NCI-H2029 (cell line): ENCODE data around the gene GAGE10.

Source experiments
- DNase-seq: peaks from one replicate; lab custom pipeline; 2025; lab: John Stamatoyannopoulos, UW

GAGE10 gene, protein sequence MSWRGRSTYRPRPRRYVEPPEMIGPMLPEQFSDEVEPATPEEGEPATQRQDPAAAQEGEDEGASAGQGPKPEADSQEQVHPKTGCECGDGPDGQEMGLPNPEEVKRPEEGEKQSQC

DNA sequence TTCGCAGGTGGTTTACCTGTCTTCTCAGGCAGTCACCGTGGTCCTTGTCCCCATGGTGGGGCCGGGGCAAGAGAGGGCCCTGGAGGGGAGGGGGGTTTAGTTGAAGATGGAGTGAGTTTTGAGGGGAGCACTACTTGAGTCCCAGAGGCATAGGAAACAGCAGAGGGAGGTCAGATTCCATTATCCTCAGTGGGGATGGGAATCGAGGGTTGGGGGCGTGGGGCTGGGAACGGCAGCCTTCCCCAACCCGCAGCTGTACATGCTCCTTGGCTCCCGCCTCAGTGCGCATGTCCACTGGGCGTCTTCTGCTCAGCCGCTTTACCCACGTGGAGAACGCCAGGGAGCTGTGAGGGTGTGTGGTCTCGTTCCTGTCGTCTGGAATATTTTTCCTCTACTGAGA lies at the start of gene GAGE10:
Gene GAGE10 (plus strand): TSS at position 301 of the 400 bp plus-strand sequence. CDS start 1,214 bp downstream, outside the sequence.
- no peak for DNase-seq

DNA sequence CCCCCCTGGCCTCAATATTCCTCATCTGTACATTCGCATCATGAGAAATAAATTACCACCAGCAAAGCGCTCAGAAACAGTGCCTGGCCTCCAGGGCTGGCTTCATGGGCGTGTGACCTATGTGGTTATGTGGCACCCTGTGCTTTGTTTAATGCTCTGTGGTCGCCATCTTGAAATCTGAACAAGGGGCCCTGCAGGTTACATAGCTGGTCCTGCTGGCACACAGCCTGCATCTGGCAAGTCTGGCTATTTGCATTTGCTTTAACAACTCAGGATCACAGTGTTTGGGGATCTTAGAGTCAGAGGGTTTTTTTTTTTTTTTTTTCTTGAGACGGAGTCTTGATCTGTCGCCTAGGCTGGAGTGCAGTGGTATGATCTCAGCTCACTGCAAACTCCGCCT lies 48.8 kb upstream of the GAGE10 start:
- no peak for DNase-seq

DNA sequence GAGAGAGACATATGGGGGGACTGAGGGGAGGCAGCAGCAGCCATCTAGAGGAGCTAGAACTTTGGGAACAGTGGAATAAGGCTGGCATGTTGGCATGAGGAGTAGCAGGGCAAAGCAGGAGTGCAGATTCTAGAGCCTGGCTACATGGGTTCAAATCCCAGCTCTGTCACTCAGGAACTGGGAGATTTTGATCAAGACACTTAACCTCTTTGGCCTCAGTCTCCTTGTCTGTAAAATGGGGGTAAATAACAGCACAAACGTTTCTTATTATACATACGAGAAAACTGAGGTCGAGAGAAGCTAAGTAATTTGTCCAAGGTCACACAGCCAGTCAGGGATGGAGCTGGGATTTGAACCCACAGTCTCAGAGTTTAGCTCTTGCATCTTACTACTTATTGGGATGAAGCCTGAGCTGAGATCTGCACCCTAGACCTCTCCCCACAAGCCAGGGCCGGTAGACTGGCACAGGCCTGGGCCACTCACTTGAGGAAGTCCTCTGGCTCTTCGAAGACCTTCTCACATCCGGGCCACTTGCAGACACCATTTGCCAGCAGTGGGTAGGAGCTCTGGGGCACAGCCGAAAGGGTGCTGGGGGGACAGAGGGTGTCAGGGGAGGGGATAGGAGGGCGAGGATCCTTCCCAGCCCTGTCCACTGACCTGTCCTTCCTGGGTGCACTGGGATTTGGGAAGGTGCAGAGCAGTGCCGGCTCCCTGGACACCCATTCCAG lies 47.0 kb upstream of the GAGE10 start:
- no peak for DNase-seq

DNA sequence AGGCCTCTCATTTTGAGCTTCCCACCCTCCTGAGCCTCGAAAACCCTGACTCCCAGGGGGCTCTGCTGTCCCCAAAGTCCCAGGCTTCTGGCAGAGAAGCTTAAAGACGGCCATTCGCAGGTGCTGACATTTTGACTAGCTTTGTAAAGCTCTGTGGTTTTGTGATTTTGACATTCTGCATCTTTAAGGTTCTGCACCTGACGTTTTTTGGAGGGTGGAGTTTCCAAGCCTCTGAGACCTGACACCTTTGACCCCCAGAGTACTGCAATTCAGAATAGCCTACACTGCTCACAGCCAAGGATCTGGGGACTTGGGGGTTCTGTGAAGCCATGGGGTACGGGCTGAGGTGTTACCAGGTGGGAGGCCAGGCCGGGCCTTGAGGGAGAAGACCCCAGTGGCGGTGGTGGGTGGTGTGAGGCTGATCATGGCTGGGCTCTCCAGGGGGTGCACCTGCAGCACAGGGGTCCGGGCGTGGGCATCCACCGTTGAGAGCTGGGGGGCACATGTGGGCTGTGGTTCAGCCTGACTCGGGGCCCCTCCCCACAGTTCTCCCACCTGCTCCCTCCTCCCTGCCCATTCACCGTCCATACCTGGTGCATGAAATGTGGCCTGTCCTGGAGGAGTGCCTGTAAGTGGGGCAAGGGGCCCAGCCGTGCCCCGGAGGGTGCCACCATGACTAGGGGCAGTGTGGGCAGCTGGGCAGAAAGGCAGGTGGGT lies 46.2 kb upstream of the GAGE10 start:
- no peak for DNase-seq

DNA sequence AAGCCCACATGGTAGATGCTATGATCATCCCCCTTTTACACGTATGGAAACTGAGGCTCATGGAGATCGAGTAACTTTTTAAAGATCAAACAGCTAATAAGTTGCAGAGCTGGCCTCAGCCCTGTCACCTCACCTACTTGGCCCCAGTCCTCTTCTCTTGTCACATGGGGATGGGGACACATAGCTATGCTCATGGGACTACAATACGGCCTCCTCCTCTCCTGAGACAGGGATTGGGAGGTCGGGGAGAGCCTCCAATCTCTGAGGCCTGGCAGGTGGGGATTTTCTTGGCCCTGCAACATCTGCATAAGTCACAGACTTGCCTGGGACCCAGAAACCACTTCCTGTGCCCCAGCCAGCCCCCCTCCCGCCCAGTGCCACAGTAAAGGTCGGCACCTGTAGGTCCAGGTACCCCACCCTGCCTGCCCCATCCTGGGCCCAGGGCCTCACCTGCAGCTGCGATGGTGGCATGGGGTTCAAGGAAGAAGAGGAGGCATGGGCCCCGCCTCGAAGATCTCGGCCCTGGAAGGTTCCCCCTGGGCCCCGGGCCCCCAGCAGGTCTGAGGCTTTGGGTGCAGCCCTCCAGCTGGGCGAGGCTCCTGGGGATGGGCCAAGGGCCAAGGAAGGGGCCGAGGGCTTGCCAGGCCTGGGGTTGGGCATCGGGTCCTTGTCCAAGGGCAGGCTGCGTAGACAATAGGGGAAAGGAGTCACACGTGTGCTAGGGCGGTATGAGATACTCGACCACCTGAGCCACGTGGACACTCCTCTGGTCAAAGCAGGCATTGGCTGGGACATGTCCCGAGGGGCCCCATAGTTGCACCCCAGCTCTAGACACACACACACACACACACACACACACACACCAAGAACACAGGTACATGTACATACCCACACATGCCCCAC lies 45.3 kb upstream of the GAGE10 start:
- DNase-seq, result no peak

DNA sequence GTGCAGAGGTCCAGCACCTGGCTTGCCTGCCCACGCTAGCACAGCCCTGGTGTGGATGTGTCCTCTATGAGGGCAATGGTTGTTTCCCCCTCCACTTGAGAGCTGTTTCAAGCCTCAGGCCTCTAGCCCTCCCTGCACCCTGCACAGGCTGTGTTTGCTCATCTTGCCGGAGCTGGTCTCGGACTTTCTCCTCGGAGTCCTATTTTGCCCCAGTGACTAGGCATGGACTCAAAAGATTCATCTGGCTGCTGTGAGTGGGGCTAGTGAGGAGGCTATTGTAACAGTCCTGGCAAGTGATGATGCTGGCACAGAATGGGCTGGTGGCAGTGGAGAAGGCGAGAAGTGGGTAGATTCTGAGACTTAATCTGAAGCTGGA lies 44.7 kb upstream of the GAGE10 start:
- no peak for DNase-seq

DNA sequence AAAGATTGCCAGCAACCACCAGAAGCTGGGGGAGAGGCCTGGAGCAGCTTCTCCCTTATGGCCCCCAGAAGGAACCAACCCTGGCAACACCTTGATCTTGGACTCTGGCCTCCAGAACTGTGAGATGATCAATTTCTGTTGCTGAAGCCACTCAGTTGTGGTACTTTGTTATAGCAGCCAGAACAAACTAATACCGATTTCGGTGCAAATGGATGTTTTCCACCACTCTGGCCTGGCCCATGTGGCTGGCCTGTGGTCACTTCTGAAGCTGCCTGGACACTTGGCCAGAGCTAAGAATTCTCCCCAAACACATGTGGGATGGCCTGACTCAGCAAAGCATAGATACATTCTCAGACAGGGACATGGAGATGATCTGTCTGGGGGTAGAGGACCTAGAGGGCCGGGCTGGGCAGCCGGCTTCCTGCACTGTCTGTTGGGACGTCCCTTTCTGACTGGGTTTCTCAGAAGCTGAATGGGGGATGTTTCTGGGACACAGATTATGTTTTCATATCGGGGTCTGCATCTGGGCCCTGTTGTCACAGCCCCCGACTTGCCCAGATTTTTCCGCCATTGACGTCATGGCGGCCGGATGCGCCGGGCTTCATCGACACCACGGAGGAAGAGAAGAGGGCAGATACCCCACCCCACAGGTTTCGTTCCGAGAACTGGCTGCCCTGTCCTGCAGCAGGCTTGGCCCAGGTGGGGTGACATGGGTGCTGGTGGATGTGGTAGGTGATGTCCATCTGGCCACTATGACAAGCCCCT lies 43.0 kb upstream of the GAGE10 start:
- DNase-seq, result no peak

DNA sequence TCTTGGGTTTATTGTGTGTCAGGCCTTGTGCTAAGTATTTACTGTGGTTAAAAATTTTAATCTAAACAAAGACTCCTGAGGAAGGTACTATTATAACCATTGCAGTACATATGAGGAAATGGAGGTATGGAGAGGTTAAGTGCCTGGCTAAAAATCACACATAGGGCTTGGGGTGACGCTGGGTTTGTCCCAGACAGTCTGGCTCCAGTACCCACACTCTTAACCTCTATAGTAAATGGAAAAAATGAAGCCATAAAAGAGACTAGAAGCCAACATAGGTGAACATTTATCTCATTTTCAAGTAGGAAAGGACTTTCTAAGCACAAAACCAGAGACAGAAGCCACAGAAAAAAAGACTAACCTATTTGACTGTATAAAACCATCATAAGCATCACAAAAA lies 40.8 kb upstream of the GAGE10 start:
- DNase-seq, result no peak

DNA sequence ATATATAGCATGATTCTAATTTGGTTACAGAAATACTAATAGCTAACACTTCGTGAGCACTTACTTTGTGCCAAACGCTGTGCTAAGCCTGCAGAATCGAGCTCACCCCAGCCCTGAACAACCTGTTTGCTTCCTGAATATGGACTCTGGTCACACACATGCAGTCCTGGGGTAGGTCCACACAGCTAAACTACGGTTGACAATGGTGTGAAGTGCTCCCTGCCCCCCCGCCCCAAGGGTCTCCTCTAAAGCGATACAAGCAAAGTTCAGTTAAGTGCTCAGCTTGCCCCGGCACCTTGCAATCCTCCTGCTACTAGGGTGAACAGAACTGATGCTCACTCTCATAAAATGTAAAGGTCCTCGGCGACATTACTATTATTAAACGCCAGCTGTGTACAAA lies 39.8 kb upstream of the GAGE10 start:
- no peak for DNase-seq

DNA sequence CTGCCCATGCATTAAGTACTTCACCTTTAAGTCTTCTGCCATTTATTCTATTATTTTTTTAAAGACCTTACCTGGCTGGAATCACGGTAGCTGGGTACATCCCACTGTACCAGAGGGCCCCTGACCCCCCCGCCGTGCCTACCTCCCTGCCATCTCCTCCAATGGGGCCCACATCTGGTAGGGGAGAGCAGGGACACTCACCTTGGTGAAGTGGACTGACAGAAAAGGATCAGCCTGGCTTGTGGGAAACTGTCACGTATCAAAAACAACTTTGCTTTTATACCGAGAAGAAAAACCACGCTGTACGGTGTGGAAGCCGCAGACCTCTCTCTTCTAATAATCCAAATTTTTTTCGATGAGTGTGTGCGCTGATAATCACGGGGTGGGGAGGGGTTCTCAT lies 39.0 kb upstream of the GAGE10 start, which contains the start of gene FOXP3:
Gene FOXP3 (minus strand): TSS at position 251 of the 400 bp plus-strand sequence. CDS start 6,205 bp downstream, outside the sequence.
- no peak for DNase-seq

DNA sequence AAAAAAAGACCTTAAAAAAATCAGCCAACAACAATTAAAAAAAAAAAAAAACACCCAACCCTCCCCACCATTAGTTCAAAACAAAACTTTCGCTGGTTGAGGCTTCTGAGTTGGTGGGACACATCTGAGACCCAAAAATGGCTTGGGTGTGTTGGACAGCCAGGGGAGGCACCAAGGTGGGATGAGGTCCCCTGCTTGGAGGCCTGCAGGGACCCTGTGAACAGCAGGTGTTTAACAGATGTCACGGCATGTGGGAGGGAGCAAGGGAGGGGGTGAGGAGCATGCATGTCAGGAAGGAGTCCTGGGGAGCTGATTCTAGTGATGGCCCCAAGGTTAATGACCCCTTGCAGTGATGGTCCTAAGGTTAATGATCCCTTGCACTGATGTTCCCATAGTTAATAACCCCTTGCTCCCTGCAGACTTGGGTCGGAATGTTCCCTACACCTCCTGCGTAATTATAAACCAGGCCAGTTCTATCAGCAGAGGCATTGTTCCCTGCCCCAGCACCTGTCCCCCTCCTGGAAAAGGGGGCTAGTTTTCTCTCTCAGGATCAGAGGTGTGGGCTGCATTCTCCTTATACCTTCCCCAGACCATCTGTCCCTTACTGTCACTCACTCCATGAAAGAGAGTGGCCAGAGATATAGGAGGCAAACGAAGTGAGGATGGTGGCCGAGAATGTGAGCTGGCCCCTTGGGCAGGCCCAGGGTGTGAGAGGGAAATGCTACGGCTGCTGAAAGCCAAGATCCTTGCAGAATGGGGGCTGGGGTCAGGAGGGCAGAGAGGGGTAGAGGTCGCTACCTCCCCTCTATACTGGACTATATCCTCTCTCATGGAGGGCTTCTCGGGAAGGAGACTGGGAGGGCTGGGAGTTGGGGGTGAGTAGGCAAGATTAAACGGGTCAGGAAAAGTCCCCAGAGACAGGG lies 36.7 kb upstream of the GAGE10 start:
- DNase-seq, result no peak

DNA sequence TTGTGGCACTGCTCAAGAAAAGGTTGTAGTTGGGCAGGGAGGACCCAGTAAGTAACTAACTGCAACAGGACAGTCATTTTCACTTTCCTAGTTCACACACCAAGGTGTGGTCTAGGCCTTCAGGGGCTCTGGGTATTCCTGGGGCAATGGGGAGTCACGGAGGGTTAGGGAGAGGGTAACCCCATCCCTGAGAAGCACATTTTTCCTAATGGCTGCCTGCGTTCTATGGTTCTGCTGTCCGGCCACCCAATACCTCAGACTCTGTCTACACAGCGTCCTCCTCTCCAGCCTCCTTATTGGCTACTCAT lies 34.8 kb upstream of the GAGE10 start:
- no peak for DNase-seq

DNA sequence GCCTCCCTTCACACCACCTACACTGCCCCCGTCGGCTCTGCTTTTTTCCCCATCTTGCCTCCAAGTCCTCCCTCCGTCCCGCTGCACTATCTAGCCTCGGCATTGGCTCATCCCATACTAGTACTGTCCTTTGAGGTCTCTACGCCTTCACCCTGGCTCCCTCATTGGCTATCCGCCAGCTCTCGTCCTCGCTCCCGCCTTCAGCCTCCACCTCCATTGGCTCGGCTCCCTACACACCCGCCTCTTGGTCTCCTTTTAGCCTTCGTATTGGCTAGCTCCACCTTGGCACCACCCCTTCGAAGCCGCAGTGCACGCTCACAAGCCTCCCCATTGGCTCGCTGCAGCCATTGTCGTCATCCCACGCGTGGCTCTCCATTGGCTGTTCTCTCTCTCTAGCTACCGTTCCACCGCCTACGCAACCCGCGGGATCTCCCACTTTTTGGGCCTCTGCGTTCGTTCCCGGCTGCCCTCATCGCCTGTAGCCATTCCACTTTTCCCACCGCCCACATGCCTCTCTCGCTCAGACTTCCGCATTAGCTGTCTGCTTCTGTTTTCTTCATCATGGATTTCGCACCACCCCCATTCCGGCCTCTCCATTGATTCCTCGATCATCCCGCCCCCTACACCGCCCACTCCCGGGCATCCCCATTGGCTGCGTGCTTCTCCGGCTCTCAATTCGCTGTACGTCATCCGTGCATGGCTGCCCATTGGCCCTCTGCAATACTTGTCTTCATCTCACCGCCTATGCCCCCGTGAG lies 34.3 kb upstream of the GAGE10 start:
- peak; percentile 93 for DNase-seq

DNA sequence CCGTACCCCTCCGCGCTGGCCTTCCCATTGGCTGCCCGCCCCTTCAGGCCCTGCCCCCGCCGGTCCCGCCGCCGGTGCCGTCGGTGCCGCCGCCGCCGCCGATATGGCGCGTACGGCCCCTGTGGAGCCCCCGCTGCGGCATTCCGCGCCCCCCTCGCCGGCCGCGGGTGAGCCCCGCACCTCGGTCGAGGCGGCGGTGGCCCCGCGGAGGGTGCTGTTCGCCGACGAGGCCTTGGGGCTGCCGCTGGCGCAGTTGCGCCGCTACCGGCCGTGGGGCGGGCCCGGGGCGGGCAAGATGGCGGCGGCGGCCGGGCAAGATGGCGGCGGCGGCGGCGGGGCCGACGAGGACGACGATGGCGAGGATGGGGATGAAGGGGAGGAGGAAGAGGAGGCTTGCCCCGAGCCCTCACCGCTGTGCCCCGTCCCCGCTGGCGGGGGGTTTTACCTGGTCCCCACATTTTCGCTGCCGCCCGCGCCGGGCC lies 33.6 kb upstream of the GAGE10 start, which contains the start of gene PPP1R3F:
Gene PPP1R3F (plus strand): TSS at position 27 of the 482 bp plus-strand sequence. CDS start 77 bp downstream, at position 104.
- no peak for DNase-seq

DNA sequence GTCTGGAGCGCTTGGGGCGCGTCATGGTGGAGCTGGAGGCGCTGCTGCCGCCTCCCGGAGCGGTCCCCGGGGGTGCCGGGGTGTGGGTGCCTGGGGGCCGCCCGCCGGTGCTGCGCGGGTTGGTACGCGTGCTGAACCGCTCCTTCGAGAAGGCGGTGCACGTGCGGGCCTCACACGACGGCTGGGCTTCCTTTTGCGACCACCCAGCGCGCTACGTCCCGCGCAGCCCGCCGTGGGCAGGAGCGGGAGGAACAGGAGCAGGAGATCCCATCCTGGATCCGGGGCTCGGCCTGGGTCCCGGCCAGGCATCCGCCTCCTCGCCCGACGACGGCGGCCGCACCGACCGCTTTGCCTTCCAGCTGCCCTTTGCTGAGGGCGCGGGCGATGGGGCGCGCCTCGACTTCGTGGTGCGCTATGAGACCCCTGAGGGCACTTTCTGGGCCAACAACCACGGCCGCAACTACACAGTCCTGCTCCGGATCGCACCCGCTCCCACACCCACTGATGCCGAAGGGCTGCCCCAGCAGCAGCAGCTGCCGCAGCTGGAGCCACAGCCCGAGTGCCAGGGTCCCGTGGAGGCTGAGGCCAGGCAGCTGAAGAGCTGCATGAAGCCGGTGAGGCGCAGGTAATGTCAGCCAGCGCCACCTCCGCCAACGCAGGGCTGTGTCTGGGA lies 33.1 kb upstream of the GAGE10 start:
- no peak for DNase-seq

DNA sequence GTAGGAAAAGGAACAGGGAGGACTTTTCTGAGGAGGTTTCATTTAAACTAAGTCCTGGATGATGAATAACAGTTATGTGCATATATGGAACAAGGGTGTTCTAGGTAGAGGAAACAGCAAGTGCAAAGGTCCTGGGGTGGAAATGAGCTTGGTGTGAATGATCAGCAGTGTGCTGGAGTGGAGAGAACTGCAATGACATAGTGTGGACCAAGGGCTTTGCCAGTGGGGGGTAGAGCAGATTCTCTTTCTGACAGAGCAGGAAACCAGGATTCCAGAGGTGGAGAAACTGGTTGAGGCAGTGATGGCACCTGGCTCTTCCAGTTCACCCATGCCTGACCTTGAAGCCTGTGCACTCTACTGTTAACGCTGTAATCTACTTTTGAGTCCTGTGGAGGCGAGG lies 32.1 kb upstream of the GAGE10 start:
- no peak for DNase-seq

DNA sequence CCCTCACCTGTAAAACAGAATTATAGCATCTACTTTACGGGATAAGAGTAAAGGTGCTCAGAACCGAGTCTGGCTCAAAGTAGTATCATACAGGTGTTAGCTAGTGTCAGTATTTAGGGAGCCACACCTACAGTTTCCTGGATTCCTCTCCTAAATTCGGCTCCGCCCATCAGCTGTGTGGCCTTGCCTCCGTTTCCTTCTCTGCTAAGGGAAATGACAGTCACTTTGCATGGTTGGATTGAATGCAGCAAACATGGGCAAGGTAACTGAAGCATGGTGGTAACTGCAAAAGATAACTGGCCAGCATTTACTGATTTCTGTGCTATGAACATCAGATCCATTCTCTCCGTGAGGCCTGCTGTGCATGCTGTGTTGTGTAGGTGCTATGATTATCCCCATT lies 31.0 kb upstream of the GAGE10 start:
- no peak for DNase-seq

DNA sequence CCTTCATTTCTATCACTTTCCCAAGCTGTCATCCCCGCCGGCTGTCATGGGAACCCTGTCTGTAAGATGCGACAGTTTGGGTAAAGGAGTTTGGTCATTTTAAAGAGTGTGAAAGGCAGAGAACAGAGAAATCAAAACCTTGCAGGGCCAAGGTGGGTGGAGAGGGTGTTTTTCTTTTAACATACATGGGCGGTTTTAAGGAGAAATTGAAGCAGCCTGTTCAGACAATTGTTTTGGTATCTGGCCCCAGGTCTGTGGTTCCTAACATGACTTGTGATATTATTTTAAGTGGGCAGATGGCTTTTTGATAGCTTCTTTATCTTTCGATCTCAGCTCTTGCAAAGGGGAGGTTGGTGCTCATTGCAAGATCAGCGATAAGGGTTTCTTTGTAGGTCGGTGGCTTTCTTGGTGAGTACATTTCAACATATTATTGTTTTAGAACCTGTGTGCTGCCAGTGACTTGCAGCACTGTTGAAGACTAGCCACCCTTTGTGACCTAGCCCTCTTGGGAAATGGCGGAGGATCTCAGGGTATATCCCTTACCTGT lies 30.2 kb upstream of the GAGE10 start:
- DNase-seq, result no peak

DNA sequence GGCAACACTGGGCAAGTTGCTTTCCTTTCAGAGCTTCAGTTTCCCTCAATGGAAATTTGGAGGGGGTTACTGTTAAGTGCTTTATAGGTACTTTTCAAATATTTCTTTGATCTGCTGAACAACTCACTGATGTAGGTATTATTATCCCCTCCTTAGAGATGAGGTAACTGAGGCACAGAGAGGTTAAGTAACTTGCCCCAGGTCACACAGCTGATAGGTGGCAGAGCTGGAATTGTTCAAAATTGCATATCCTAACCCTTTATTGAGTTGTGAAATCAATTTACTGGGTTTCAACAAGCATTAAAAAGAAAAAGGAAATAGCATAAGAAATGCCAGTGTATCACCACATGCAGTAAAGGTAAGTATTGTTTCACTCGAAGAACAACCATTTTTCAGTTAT lies 27.2 kb upstream of the GAGE10 start:
- no peak for DNase-seq
